ENCODE measurements around the gene TBL1X.

TBL1X gene

DNA sequence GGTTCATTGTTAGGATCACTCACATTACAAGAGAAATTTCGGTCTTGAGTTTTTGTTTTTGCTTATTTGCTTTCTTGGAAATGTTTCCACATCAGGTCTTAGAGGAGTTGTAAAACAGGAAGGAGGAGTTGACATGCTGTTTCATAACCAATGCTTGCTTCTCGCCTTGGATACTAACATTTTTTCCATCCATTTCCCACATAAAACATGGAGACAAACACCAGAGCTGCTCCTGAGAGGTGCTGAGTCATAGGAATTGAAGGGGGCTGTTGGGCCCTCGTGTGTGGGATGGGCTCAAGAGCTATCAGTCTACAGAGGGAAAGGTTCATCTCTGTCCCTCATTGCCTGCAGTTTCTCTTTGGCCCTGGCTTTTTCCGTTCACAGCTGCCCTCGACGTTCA is 29.9 kb downstream of the TBL1X start:
- no peak for DNase-seq (ENCODE audit: low read depth in 1 of 2, low spot score in 1 of 2)

DNA sequence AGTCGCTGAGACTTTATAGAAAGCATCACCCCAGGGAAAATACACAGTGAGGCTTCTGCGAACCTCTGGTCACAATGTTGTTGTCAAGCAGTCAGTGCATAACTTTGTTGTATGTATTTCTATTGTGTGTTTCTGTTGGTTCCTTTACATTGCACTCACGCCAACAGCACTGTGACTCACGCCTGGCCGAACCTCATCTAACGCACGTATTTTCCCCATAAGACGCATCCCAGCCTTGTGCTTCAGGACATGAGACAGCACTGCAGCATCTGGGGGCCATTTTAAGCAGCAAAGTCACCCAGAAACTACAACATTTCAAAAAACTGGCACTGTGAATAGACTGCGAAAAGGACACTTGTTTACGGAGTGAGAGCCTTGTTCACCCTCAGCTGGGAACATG is 30.6 kb downstream of the TBL1X start:
- no peak for DNase-seq (ENCODE audit: low read depth in 1 of 2, low spot score in 1 of 2)

DNA sequence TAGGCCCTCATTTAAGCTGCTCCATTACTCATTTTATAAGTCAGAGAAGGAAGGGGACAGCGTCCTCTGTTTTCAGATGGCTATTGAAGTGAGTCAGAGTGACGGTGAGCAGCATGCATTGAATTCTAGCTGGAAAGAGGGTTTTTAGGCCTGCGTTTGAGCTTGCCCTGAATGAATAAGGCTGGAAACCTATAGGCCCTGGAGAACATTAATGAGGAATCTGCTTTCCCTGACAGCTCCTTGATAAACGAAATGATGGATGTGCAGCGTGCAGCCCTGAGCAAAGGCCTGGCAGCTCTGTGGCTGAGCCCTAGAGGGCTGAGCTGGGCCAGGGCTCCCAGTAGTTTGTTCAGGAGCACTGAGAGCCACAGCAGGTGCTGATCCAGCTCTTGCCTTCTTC is 33.4 kb downstream of the TBL1X start:
- no peak for DNase-seq (ENCODE audit: low read depth in 1 of 2, low spot score in 1 of 2)

DNA sequence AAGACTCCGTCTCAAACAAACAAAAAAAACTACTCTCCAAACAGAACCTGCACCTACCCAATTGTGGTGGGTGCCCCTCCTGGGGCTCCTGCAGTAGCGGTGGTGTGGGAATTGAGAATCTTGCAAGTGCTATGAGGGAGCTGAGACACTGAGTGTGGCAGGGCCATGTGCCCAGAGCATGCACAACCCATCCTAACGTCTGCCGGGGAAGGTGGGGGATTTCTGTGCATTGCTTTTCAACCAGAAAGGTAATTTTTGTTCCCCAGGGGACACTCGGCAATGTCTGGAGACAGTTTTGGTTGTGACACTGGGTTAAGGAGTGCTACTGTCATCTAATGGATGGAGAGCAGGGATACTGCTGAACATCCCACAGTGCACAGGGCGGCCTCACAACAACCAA is 35.7 kb downstream of the TBL1X start:
- no peak for DNase-seq (ENCODE audit: low read depth in 1 of 2, low spot score in 1 of 2)

DNA sequence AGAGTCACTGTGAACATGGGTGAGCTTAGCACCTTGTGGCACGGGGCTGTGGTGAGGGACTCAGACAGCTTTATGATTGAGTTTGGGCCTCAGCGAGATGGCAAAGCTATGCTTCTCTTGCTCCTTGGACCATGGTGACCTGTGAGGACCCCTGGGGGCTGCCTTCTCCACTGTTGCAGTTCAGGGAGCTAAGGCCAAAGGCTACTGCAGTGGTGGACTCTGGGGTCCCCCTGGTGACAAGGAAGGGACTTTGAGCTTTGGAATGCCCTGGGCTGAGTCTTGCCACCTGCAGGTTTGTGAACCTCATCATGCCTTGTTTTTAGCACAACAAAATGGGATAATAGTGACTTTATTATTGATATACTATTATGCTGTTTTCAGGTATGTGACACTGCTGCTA is 36.5 kb downstream of the TBL1X start:
- DNase-seq (ENCODE audit: low read depth in 1 of 2, low spot score in 1 of 2), result no peak

DNA sequence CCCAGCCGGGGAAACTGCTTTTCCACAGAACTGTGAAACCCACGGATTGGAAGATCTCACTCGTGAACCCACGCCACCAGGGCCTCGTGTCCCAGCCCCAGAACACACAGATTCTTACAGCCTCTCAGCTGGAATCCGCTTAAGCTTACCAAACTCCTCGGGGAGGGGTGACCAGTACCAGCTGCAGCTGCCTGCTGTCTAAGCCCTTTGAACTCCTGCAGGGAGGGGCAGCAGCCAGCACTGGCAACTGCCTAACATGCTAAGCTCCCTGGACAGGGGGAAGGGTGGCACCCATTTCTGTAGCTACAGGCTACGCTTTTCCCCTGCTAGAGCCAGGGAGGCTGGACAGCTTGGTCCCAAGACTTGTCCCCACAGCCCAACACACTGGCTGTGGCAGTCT is 38.4 kb downstream of the TBL1X start:
- DNase-seq (ENCODE audit: low read depth in 1 of 2, low spot score in 1 of 2), result no peak

DNA sequence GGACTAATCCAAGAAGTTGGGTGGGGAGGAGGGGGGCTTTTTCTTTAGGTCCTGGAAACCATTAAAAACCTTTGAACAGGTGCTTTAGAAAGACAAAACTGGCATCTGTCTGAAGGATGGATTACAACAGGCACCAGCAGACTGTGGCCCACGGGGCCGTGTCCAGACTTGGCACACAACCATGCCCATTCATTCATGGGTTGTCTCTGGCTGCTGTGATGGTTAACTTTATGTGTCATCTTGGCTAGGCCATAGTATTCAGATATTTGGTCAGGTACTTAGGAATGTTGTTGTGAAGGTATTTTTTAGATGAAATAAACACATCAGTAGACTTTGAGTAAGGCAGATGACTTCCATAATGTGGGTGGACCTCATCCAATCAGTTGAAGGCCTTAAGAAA is 45.5 kb downstream of the TBL1X start:
- DNase-seq (ENCODE audit: low read depth in 1 of 2, low spot score in 1 of 2), result no peak

DNA sequence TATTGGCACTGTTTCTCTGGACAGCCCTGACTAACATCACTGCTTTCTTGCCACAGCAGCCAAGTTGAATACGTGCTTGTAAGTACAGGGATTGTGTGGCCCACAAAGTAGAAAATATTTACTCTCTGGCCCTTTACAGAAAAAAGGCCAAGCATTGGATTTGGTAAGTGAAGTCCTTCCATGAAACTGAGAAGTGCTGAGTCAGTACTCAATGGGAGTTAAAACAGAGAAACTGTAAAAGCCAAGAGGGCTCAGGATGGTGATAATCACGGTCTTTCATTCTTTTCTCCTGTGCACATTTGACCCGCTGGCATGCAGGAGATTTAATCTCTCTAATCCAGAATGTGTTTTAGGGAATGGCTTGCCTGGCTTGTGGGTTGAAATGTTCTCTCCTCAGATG is 46.1 kb downstream of the TBL1X start:
- DNase-seq (ENCODE audit: low read depth in 1 of 2, low spot score in 1 of 2), result no peak

DNA sequence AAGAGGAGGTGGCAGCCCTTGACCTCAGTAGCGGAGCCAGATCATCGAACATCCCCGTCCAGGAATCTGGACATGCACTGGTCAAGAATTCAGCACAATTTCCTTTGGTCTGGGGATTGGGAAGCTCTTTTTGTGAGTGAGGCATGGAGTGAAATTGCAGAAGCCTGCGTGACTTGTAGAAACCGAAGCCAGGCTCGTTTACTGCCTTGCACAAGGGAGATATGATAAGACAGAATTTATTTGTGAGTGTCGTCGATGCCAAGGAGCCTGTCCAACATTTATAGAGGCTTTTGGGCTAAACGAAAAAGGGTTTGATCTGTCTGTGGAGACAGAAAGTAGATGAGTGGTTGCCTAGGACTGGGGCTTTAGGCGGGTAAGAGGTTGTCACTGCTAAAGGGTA is 50.6 kb downstream of the TBL1X start:
- DNase-seq (ENCODE audit: low read depth in 1 of 2, low spot score in 1 of 2), result no peak

DNA sequence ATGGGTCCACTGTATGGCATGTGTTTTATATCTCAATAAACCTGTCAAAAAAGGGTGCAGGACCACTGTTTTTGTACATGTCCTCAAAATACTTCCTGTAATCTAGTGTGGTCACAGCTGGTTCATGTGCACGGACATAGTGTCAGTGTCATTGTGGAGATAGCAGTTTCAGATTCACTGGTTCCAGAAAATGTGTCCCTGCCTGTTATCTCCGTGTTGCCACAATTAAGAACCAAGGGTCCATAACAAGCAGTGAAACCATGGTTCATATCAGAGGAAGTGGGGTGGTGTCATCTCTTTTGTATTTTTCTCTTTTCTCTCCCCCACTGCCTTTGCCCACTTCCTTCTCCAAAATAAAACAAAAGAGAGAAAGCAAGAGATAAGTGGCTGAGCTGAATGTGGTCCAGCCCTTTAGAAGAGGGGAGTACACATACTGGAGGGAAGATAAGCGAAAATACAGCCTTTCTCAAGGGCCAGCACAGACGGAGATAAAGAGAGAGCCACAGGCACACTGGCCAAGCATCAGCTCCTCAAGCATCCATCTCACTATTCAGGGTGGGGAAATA is 51.2 kb downstream of the TBL1X start:
- DNase-seq (ENCODE audit: low read depth in 1 of 2, low spot score in 1 of 2), result no peak

DNA sequence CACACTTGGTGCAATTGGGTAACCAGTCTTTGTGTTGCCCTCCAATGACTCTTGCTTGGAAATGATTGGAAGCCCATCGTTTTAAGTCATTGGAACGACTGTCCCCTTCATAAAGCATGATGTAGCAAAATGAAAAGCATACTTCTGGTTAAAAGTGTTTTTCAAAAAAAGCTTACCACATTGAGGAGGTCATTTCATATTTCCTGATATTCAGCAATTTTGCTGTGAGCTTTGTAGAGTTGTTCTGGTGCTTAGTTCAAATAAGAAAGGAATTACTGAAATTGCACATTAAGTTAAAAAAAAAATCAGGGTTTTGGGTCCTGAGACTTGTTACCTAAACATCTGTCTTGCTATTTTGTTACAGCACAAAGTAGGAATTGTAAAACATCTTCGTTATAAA is 51.8 kb downstream of the TBL1X start:
- no peak for DNase-seq (ENCODE audit: low read depth in 1 of 2, low spot score in 1 of 2)

DNA sequence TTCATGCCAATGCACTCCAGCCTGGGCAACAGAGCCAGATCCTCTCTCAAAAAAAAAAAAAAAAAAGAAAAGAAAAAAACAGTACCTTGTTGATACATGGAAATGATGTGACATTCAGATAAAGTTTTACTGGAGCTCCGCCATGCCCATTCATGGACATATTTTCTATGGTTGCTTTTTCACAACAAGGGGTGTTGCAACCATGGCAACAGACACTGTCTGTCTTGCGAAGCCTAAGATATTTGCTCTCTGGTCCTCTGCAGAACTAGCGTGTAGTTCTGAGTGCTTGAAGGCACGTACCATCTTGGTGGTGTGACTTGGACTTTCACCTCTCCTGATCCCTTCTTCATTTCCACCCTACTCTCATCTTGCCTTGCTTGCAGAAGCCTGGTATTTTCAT is 53.2 kb downstream of the TBL1X start:
- DNase-seq (ENCODE audit: low read depth in 1 of 2, low spot score in 1 of 2), result no peak

DNA sequence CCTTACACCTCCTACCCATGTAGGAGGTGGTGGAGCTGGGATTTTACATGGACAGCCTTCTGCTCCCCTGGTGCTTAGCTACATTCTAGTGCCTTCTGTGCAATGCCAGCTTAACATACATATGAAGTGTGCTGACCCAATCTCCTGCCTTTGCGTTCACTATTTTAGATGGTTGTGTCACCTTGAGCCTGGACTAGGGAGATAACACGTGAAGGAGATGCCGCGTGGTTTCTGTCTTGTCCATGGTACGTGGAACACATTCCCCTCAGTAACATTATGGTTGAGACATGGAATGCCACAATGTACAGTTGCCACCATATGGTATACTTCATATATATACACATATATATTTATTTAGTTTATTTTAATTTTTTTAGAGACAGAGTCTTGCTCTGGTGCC is 54.0 kb downstream of the TBL1X start:
- DNase-seq (ENCODE audit: low read depth in 1 of 2, low spot score in 1 of 2), result no peak

DNA sequence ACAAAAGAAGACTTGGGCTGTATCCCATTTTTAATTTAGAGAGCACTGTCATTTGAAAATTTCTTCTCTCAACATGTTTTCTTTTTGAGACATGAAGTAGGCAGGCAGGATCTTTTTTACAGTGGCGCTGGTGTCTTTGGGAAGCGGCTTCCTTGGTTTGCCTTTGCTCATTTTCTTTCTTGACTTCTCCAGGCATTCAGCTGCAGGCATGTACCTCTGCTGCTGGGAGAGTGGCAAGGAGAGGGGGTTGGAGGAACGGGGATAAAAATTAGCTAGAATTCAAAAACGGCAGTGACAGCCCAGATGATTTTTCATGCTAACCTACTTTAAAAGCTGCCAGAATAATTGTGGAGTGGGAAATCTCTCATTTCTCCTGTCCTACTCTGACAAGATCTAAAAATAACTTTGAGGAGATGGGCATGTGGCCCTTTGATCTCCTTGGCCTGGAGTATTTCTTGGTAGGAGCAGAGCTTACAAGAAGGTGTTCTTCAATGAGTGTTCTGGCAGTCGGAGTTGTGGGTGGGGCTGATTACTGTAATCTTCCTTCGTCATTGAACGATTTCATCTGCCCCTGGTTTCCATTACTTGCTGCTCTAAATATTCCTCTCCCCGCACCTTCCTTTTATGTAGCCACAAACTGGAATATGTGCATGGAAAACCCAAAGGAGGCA is 54.8 kb downstream of the TBL1X start:
- no peak for DNase-seq (ENCODE audit: low read depth in 1 of 2, low spot score in 1 of 2)

DNA sequence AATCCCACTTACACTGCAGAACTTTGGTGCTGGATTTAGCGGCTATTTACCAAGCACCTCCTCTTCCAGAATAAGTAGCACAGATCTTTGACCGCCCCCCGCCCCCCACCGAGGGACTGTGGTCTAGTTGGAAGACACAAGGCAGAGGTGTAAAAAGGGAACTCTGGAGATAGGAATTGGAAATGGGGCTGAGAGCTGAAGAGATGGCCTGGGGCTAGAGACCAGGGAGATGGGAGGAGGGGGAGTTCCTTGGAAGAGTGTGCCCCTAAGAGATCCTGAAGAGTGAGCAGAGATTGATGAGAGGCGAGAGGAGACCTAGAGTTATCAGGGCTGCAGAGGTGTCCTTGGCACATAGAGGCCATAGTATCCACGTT is 55.3 kb downstream of the TBL1X start:
- DNase-seq (ENCODE audit: low read depth in 1 of 2, low spot score in 1 of 2), result no peak

DNA sequence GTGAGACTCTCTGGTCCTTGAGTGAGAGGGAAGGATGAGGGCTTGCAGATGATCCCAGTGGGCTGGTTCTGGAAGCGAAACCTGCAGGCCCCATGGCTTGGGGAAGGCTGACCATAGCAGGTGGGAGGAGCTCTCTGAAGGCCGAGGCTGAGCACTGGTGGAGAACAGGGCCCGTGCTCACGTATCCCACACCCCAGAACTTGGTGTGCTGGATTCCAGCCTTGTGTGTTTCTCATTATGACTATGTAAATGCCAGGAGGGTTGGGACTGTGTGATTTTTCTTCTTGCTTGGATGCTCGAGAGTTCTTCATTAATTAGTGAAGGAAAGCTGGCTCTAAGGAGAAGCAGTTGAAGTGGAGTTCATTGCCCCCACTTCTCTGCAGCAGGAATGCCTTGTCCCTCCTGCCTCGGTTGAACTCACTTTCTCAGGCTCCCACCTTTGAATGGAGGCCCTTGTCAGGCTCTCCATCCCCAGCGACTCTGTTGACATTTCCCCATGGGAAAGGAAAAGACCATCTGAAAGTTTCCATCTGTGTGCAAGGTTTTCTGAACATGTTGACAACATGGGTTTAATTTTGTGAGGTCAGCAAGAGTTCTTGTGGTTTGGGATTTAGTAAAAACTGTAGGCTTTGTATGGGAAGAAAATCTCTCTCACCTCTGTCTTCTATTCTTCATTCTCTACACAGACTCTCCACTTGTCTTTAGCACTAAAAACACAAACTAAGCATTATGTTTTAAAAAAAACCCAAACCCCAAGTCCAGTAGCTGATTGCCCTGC is 57.7 kb downstream of the TBL1X start:
- no peak for DNase-seq (ENCODE audit: low read depth in 1 of 2, low spot score in 1 of 2)

DNA sequence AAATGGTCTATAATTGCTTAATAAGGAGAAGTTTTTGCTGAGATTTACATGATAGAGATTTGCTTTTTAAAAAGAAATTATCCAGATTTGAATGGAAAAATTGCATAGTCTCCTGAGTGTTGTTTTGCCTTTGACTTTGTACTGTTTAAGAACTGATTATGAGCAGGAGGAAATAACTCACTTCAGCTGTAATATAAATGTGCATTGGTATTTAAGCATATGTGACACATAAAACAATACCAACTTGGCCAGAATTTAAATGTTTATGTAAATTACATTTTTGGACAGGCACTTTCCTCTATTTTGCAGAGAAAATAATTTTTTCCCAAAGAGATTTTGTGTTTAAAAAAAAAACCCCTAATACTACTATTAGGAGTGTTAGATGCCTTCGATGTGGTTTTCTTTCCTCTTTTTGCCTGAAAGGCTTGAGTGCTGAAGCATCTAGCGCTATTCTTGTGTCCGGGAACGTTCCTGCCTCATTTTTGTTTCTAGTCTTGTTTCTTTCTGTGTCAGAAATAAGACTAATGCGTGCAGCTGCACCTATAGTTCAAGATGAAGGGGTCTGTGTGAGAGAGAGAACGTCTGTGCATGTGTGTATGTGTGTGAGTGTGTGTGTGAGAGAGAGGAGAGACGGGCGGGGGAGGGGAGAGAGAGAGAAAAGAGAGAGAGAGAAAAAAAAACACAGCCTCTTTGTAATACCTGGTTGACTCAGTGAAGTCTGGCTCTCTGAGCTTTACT is 60.8 kb downstream of the TBL1X start:
- DNase-seq (ENCODE audit: low read depth in 1 of 2, low spot score in 1 of 2), result no peak

DNA sequence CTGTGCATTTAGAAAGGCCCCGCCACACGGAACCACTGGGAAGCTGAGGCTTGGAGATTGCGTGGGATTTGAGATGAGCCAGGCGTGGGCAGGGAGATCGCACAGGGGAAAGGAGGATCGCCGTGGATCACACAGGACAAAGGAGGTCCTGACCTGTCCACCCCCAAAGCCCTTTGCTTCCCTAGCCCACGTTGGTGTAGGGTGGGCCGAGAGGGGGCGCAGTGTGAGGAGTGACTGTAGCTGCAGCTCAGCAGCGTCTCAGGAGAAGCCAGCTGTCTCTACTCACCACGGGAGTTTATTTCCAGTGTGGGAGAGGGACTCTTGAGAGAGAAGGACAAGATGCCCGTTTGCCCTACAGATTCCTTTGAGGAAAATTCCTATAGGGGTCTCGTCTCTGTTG is 62.1 kb downstream of the TBL1X start:
- no peak for DNase-seq (ENCODE audit: low read depth in 1 of 2, low spot score in 1 of 2)

DNA sequence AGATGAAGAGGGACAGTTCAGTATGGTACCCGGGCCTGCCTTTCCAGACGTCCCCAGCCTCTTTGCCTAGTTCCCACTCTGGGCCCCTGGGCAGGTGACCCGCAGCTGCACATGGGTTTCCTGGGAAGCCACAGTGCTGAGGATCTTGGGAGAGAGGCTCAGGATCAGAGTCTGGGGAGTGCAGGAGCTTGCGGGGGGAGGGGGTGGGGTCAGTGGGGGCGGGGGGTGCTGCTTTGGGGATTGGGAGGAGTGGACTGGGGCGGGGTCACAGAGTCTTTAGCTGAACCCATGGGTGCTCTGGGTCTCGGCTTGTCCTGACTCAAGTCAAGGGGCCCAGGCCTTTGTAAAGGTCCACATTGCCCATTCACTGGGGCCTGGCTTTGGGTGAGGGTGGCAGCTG is 63.6 kb downstream of the TBL1X start:
- no peak for DNase-seq (ENCODE audit: low read depth in 1 of 2, low spot score in 1 of 2)

DNA sequence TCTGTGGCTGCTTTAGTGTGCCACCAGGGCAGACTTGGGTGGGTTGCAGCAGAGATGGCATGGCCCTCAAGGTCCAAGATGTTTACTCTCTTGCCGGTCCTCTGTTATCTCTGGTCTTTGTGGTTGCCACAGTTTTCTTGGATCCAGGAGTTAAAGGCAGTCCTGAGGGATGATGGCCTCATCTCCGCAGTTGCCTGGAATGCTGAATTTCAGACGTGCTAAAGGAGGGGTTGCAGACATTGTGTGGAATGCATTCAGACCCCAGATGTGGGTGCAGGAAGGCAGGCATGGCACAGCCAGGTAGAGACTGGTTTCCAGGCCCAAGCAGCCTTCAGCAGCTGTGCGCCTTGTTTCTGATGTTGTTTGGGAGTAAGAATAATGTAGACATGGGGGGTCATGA is 64.4 kb downstream of the TBL1X start:
- DNase-seq (ENCODE audit: low read depth in 1 of 2, low spot score in 1 of 2), result no peak

DNA sequence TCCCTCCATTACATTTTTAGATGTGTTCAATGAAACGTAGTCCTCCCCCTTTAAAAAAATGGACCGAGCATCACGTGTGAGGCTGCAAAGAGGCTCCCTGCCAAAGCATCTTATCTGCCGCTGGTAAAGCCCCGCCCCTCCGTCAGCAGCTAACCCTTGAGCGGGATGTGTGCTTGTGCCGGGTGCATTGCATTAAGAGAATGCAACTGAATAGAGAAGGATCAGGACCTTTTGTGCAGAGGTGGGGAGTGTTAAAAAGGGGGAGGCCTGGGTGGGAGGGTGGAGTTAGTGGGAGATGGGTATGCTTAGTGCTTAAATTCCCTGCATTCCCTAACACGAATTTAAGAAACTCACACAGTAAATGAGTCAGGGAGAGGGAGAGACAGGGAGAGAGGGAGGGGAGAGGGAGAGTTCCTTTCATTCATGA is 66.0 kb downstream of the TBL1X start:
- peak; percentile 6 to 13 for DNase-seq (ENCODE audit: low read depth in 1 of 2, low spot score in 1 of 2)

DNA sequence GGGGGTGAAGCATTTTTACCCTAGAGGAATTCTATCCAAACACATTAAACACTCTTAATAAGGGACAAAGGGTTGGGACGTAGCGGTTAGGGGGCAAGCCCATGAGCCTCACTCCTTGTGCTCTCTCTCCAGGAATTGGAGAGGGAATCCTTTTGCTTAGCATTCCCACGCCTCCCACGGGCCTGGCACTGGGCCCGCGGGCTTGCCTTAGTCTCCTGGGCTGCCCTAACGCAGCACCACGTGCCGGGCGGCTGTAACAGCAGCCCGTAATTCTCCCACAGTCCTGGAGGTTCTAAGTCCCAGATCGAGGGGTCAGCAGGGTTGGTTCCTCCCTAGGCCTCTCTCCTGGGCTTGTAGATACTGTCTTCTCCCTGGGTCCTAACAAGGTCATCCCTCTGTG is 67.5 kb downstream of the TBL1X start:
- DNase-seq (ENCODE audit: low read depth in 1 of 2, low spot score in 1 of 2), result no peak

Measured in stimulated activated CD4-positive, alpha-beta T cell treated with anti-CD3 and anti-CD28 coated beads, Interleukin-15, amount 100 ng/mL, for 1 hour (primary cell).